Adrenal gland (tissue), 5 donors: ENCODE results near the gene RPL18.

ENCODE experiments used
- CTCF ChIP-seq, 6 experiments: fragments of 450-650 bp in 4 of 6; fragments of 200-600 bp in 2 of 6; sonication (generic) in 1 of 6; IDR thresholded peaks; 1 replicate in 5 of 6; 2 replicates in 1 of 6; pipeline versions ENCODE4 v1.5.1 to v1.8.0; 2016 to 2021; ENCODE audit warnings: antibody characterized with exemption in 6 of 6, mild to moderate bottlenecking in 2 of 6, moderate library complexity in 1 of 6
- POLR2A ChIP-seq, 2 donors: fragments of 450-650 bp; IDR thresholded peaks; one replicate each; pipeline ENCODE4 v1.6.1; 2017; ENCODE audit warnings: antibody characterized with exemption in 2 of 2, mild to moderate bottlenecking in 2 of 2, moderate library complexity in 1 of 2
- donor health status: DM: no; HTN: no; CAD: no.

GRCh38 chr19:48606463-48607358 lies 12.3 kb downstream of the RPL18 start, which contains the start of gene SPACA4:
- no peak for TF ChIP-seq CTCF (IDR thresholded peaks at IDR 0.05)
- TF ChIP-seq POLR2A (IDR thresholded peaks at IDR 0.05): no peak
